SK-N-SH treated with all-trans-retinoic acid at 6 μM for 48 hours (cell line): Measurements from ENCODE around the gene SRPX2.

Experiments used
- ATAC-seq: fragments of 200-7000 bp; cut with Tn5 transposase; 3 replicates; pipeline ENCODE4 v1.9.1; 2020; ENCODE audit warnings: mild to moderate bottlenecking, moderate library complexity
- ARNTL ChIP-seq: fragments of 450-650 bp; formaldehyde crosslinking; IDR thresholded peaks from 2 replicates; pipeline ENCODE4 v1.5.0; 2020; ENCODE audit warnings: low read depth, mild to moderate bottlenecking, moderate library complexity, borderline replicate concordance
- CSDC2 ChIP-seq: fragments of 250-450 bp; sonication (Bioruptor Pico); IDR thresholded peaks from 2 replicates; pipeline ENCODE4 v1.5.0; 2020; ENCODE audit warnings: mild to moderate bottlenecking, moderate library complexity
- ESRRG ChIP-seq: fragments of 250-450 bp; sonication (Bioruptor Pico); IDR thresholded peaks from 2 replicates; pipeline ENCODE4 v1.6.1; 2021; ENCODE audit warnings: mild to moderate bottlenecking
- GLIS3 ChIP-seq: fragments of 250-450 bp; sonication (Bioruptor Pico); IDR thresholded peaks from 2 replicates; pipeline ENCODE4 v1.5.0; 2020; ENCODE audit warnings: mild to moderate bottlenecking, moderate library complexity
- ISL1 ChIP-seq: fragments of 250-450 bp; sonication (Bioruptor Pico); IDR thresholded peaks from 2 replicates; pipeline ENCODE4 v2.1.2; 2022; ENCODE audit warnings: mild to moderate bottlenecking, moderate library complexity
- OSR1 ChIP-seq: fragments of 250-450 bp; sonication (Bioruptor Pico); IDR thresholded peaks from 2 replicates; pipeline ENCODE4 v1.8.0; 2022; ENCODE audit warnings: moderate library complexity, mild to moderate bottlenecking, inconsistent platforms
- POU6F1 ChIP-seq: fragments of 250-450 bp; sonication (Bioruptor Pico); IDR thresholded peaks from 2 replicates; pipeline ENCODE4 v1.8.0; 2021; ENCODE audit warnings: low read depth, mild to moderate bottlenecking, moderate library complexity, borderline replicate concordance
- PPARA ChIP-seq: fragments of 250-450 bp; sonication (Bioruptor Pico); IDR thresholded peaks from 2 replicates; pipeline ENCODE4 v1.5.0; 2020; ENCODE audit warnings: mild to moderate bottlenecking, borderline replicate concordance
- SNAI2 ChIP-seq: fragments of 250-450 bp; sonication (Bioruptor Pico); IDR thresholded peaks from 2 replicates; pipeline ENCODE4 v1.5.0; 2020; ENCODE audit warnings: mild to moderate bottlenecking, moderate library complexity
- TCF4 ChIP-seq: fragments of 250-450 bp; sonication (Bioruptor Pico); IDR thresholded peaks from 2 replicates; pipeline ENCODE4 v1.8.0; 2021; ENCODE audit warnings: mild to moderate bottlenecking, moderate library complexity, borderline replicate concordance
- TOX ChIP-seq: fragments of 250-450 bp; sonication (Bioruptor Pico); IDR thresholded peaks from 2 replicates; pipeline ENCODE4 v1.8.0; 2021; ENCODE audit warnings: mild to moderate bottlenecking, moderate library complexity, borderline replicate concordance
- ZC3H10 ChIP-seq: fragments of 250-450 bp; sonication (Bioruptor Pico); IDR thresholded peaks from 2 replicates; pipeline ENCODE4 v1.5.1; 2021; ENCODE audit warnings: mild to moderate bottlenecking, moderate library complexity
- ZFP3 ChIP-seq: fragments of 250-450 bp; sonication (Bioruptor Pico); IDR thresholded peaks from 2 replicates; pipeline ENCODE4 v1.5.0; 2020; ENCODE audit warnings: mild to moderate bottlenecking, moderate library complexity
- ZFP30 ChIP-seq: fragments of 450-650 bp; formaldehyde crosslinking; IDR thresholded peaks from 2 replicates; pipeline ENCODE4 v1.5.0; 2022; ENCODE audit warnings: mild to moderate bottlenecking, moderate library complexity
- ZNF70 ChIP-seq: fragments of 450-650 bp; formaldehyde crosslinking; IDR thresholded peaks from 2 replicates; pipeline ENCODE4 v1.5.0; 2020; ENCODE audit warnings: mild to moderate bottlenecking, moderate library complexity
- TF ChIP-seq, protein P1 (sequence below): fragments of 250-450 bp; sonication (Bioruptor Pico); IDR thresholded peaks from 2 replicates; pipeline ENCODE4 v1.8.0; 2020; ENCODE audit warnings: mild to moderate bottlenecking, moderate library complexity, borderline replicate concordance
- TF ChIP-seq, protein P2 (sequence below): fragments of 250-450 bp; sonication (Bioruptor Pico); IDR thresholded peaks from 2 replicates; pipeline ENCODE4 v1.5.0; 2020; ENCODE audit warnings: mild to moderate bottlenecking, moderate library complexity
- TF ChIP-seq, protein P3 (sequence below): fragments of 250-450 bp; sonication (Bioruptor Pico); IDR thresholded peaks from 2 replicates; pipeline ENCODE4 v1.5.1; 2021; ENCODE audit warnings: mild to moderate bottlenecking, moderate library complexity

Gene SRPX2

GRCh38 chrX:100654261-100654660 is 10.3 kb downstream of the SRPX2 start (continued):
- TF ChIP-seq, protein P1, sequence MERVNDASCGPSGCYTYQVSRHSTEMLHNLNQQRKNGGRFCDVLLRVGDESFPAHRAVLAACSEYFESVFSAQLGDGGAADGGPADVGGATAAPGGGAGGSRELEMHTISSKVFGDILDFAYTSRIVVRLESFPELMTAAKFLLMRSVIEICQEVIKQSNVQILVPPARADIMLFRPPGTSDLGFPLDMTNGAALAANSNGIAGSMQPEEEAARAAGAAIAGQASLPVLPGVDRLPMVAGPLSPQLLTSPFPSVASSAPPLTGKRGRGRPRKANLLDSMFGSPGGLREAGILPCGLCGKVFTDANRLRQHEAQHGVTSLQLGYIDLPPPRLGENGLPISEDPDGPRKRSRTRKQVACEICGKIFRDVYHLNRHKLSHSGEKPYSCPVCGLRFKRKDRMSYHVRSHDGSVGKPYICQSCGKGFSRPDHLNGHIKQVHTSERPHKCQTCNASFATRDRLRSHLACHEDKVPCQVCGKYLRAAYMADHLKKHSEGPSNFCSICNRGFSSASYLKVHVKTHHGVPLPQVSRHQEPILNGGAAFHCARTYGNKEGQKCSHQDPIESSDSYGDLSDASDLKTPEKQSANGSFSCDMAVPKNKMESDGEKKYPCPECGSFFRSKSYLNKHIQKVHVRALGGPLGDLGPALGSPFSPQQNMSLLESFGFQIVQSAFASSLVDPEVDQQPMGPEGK (CRISPR knock-in tag), result no peak
- no peak for TF ChIP-seq ZNF70 (CRISPR knock-in tag)

- no peak for TF ChIP-seq TOX (CRISPR knock-in tag)
- TF ChIP-seq, protein P2, sequence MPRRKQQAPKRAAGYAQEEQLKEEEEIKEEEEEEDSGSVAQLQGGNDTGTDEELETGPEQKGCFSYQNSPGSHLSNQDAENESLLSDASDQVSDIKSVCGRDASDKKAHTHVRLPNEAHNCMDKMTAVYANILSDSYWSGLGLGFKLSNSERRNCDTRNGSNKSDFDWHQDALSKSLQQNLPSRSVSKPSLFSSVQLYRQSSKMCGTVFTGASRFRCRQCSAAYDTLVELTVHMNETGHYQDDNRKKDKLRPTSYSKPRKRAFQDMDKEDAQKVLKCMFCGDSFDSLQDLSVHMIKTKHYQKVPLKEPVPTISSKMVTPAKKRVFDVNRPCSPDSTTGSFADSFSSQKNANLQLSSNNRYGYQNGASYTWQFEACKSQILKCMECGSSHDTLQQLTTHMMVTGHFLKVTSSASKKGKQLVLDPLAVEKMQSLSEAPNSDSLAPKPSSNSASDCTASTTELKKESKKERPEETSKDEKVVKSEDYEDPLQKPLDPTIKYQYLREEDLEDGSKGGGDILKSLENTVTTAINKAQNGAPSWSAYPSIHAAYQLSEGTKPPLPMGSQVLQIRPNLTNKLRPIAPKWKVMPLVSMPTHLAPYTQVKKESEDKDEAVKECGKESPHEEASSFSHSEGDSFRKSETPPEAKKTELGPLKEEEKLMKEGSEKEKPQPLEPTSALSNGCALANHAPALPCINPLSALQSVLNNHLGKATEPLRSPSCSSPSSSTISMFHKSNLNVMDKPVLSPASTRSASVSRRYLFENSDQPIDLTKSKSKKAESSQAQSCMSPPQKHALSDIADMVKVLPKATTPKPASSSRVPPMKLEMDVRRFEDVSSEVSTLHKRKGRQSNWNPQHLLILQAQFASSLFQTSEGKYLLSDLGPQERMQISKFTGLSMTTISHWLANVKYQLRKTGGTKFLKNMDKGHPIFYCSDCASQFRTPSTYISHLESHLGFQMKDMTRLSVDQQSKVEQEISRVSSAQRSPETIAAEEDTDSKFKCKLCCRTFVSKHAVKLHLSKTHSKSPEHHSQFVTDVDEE (CRISPR knock-in tag), result no peak
- no peak for TF ChIP-seq SNAI2
- TF ChIP-seq ARNTL (CRISPR knock-in tag), result no peak
- no peak for TF ChIP-seq POU6F1 (CRISPR knock-in tag)
- no peak for TF ChIP-seq ESRRG (CRISPR knock-in tag)
- no peak for TF ChIP-seq ZFP30 (CRISPR knock-in tag)
- TF ChIP-seq, protein P3, sequence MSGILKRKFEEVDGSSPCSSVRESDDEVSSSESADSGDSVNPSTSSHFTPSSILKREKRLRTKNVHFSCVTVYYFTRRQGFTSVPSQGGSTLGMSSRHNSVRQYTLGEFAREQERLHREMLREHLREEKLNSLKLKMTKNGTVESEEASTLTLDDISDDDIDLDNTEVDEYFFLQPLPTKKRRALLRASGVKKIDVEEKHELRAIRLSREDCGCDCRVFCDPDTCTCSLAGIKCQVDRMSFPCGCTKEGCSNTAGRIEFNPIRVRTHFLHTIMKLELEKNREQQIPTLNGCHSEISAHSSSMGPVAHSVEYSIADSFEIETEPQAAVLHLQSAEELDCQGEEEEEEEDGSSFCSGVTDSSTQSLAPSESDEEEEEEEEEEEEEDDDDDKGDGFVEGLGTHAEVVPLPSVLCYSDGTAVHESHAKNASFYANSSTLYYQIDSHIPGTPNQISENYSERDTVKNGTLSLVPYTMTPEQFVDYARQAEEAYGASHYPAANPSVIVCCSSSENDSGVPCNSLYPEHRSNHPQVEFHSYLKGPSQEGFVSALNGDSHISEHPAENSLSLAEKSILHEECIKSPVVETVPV (CRISPR knock-in tag), result no peak
- no peak for ATAC-seq
Measured at GRCh38 chrX:100658941-100659381, 15.0 kb downstream of the SRPX2 start.

DNA sequence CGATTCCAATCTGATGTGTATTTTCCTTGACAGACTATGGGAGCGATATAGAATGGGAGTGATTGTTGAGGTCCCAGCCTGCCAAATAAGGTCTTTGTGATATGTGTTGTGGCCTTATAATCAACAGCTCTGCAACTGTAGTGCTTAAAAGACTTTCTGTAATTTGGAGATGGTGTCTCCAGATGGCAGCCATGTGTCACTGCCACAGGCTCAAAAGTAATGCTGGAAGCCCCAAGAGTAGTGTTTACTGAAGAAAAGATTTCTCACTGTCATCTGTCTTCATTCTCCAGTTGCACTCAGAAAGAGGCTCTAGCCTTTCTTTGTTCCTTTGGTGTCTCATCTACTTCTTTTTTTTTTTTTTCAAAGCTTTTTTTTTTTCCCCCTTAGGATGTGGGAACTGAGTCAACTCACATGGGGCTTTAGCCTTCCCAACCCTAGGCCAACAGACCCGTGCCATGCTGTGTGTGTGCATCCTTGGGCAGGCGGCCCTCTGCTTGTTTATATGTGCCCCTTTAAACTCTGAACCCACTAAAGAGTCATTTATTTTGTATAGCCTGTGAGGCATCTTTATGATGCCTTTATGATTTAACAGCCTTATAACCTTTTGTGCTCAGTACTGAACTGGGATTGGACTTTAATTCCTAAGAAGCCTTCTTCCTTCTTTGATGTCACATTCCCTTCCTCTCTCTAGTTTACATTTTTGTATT is 15.6 kb downstream of the SRPX2 start:
- ATAC-seq, result no peak
- TF ChIP-seq ZNF70 (CRISPR knock-in tag) (no peak), PPARA (CRISPR knock-in tag) (no peak), POU6F1 (CRISPR knock-in tag) (no peak), CSDC2 (CRISPR knock-in tag) (no peak), TCF4 (no peak), OSR1 (CRISPR knock-in tag) (no peak), ISL1 (no peak), ZC3H10 (no peak), SNAI2 (no peak)
- TF ChIP-seq, protein P3 (CRISPR knock-in tag), result no peak
- TF ChIP-seq, all 23 proteins: peak for 0

- no peak for ATAC-seq
- TF ChIP-seq ARNTL (CRISPR knock-in tag) (no peak), GLIS3 (CRISPR knock-in tag) (no peak), ZFP3 (no peak), ISL1 (no peak), ESRRG (CRISPR knock-in tag) (no peak)
Measured at GRCh38 chrX:100662170-100662569, 18.2 kb downstream of the SRPX2 start.
